Fibroblast of lung (primary cell): ENCODE measurements around the gene MAP3K2. TPM values are rescaled to one million over a fixed set of nuclear protein-coding genes. Genes with fewer than 3 reads are reported as not detected.

Source experiments
- DNase-seq, 2 donors: peaks; one replicate each; pipeline versions ENCODE4 v3.0.0 to v3.0.0-alpha.2; 2010; ENCODE audit warnings: low read depth in 2 of 2
- H2AFZ ChIP-seq: 2 replicates; pipeline ENCODE4 v1.5.1; 2012; ENCODE audit warnings: low read length, control low read depth, inconsistent platforms
- H3K27ac ChIP-seq: 2 replicates; pipeline ENCODE4 v1.5.1; 2011; ENCODE audit warnings: low read length, control low read depth; ENCODE audit not compliant: insufficient read depth
- H3K27me3 ChIP-seq: 2 replicates; pipeline ENCODE4 v1.5.1; 2011; ENCODE audit warnings: mild to moderate bottlenecking, low read length; ENCODE audit not compliant: control insufficient read depth, insufficient read depth
- H3K36me3 ChIP-seq: 2 replicates; pipeline ENCODE4 v1.5.1; 2011; ENCODE audit warnings: low read length; ENCODE audit not compliant: control insufficient read depth, insufficient read depth
- H3K4me1 ChIP-seq: 2 replicates; pipeline ENCODE4 v1.5.1; 2011; ENCODE audit warnings: low read length; ENCODE audit not compliant: control insufficient read depth, insufficient read depth; ENCODE audit errors: extremely low read depth
- H3K4me2 ChIP-seq: 2 replicates; pipeline ENCODE4 v1.5.1; 2011; ENCODE audit warnings: low read length, control low read depth; ENCODE audit not compliant: insufficient read depth; ENCODE audit errors: extremely low read depth
- H3K4me3 ChIP-seq, 4 experiments: fragments of 200-600 bp in 1 of 4; sonication (generic) in 1 of 4; replicated peaks in 1 of 4; 2 replicates each; pipeline ENCODE4 v1.5.1; 2011 to 2016; ENCODE audit warnings: low read length in 4 of 4, low read depth in 3 of 4, mild to moderate bottlenecking in 3 of 4, control low read depth in 2 of 4, inconsistent platforms in 1 of 4, mixed read lengths in 1 of 4; ENCODE audit not compliant: insufficient read depth in 1 of 4; ENCODE audit errors: control extremely low read depth in 1 of 4
- H3K79me2 ChIP-seq: 2 replicates; pipeline ENCODE4 v1.5.1; 2012; ENCODE audit warnings: mild to moderate bottlenecking, low read length, inconsistent platforms; ENCODE audit not compliant: control insufficient read depth, insufficient read depth
- H3K9ac ChIP-seq: 2 replicates; pipeline ENCODE4 v1.5.1; 2011; ENCODE audit warnings: mild to moderate bottlenecking, low read length, control low read depth; ENCODE audit not compliant: insufficient read depth
- H3K9me3 ChIP-seq: 2 replicates; pipeline ENCODE4 v1.5.1; 2012; ENCODE audit warnings: low read depth, low read length; ENCODE audit not compliant: control insufficient read depth, insufficient read depth
- H4K20me1 ChIP-seq: 2 replicates; pipeline ENCODE4 v1.5.1; 2011; ENCODE audit warnings: low read length; ENCODE audit not compliant: control insufficient read depth, insufficient read depth; ENCODE audit errors: extremely low read depth
- CTCF ChIP-seq, 2 donors: IDR thresholded peaks in 1 of 2; conservative IDR thresholded peaks in 1 of 2; 1 replicate in 1 of 2; 2 replicates in 1 of 2; pipeline ENCODE4 v1.5.1; 2011 to 2012; ENCODE audit warnings: low read length in 2 of 2, control low read depth in 1 of 2, inconsistent platforms in 1 of 2, low read depth in 1 of 2, mild to moderate bottlenecking in 1 of 2
- EZH2 ChIP-seq: IDR thresholded peaks from 2 replicates; pipeline ENCODE4 v1.5.1; 2012; ENCODE audit warnings: low read length, control low read depth, mild to moderate bottlenecking; ENCODE audit errors: missing control alignments
- polyA plus RNA-seq, 2 donors: library from polyadenylated mRNA; depleted of rRNA in 1 of 2; stranded (reverse) in 1 of 2; unstranded in 1 of 2; fragments of >200 nt; gene quantifications; 2 replicates each; pipeline ENCODE4 v1.2.1, GENCODE V29; 2011 to 2012; ENCODE audit warnings: missing spikeins in 1 of 2
- total RNA-seq: library from RNA; depleted of rRNA; stranded (reverse); fragments of >200 nt; gene quantifications from 2 replicates; pipeline ENCODE4 v1.2.1, GENCODE V29; 2014

The MAP3K2 gene
- total and polyA plus RNA-seq, 2 donors (not counting 1 experiment from before 2014, with no cell fraction given) = 15.6 to 30.1 TPM

GRCh38 chr2:127313406-127313805, 74.4 kb downstream of the MAP3K2 start:
- Histone ChIP-seq H3K9ac (no peak overlapping the region), H3K27me3 (no peaks in the 10 kb centered on the region), H4K20me1 (no peaks in the 10 kb centered on the region), H3K4me1 (no peaks in the 10 kb centered on the region), H3K4me3 (no peak overlapping the region), H2AFZ (no peak overlapping the region), H3K9me3 (no peaks in the 10 kb centered on the region), H3K4me2 (no peak overlapping the region), H3K36me3 (no peaks in the 10 kb centered on the region), H3K27ac (no peak overlapping the region), H3K79me2 (no peaks in the 10 kb centered on the region)
- TF ChIP-seq EZH2 (no peak), CTCF (conservative IDR thresholded peaks at IDR 0.05 in 1 of 2, IDR thresholded peaks at IDR 0.05 in 1 of 2; ENCODE audit: low read depth in 1 of 2, low read length in 2 of 2) (no peak)
- no peak for DNase-seq

- H3K9me3 ChIP-seq = no peaks in the 10 kb centered on the region
- DNase-seq = no peak
- H3K27ac ChIP-seq = no peak overlapping the region
- H3K27me3 ChIP-seq = no peaks in the 10 kb centered on the region
- H3K9ac ChIP-seq = no peak overlapping the region
- TF ChIP-seq EZH2 (no peak), CTCF (conservative IDR thresholded peaks at IDR 0.05 in 1 of 2, IDR thresholded peaks at IDR 0.05 in 1 of 2; ENCODE audit: low read depth in 1 of 2, low read length in 2 of 2) (no peak)
- no peak overlapping the region for H3K4me3 ChIP-seq
- H3K4me2 ChIP-seq = no peak overlapping the region
- H4K20me1 ChIP-seq = no peaks in the 10 kb centered on the region
- H3K36me3 ChIP-seq = no peaks in the 10 kb centered on the region
- no peaks in the 10 kb centered on the region for H3K4me1 ChIP-seq
- H3K79me2 ChIP-seq = no peaks in the 10 kb centered on the region
- H2AFZ ChIP-seq = no peak overlapping the region
Measured at GRCh38 chr2:127310980-127311379, 76.8 kb downstream of the MAP3K2 start.

GRCh38 chr2:127309468-127309867, 78.3 kb downstream of the MAP3K2 start:
- TF ChIP-seq EZH2 (no peak), CTCF (conservative IDR thresholded peaks at IDR 0.05 in 1 of 2, IDR thresholded peaks at IDR 0.05 in 1 of 2; ENCODE audit: low read depth in 1 of 2, low read length in 2 of 2) (no peak)
- no peaks in the 10 kb centered on the region for H3K4me1 ChIP-seq
- no peaks in the 10 kb centered on the region for H3K79me2 ChIP-seq
- DNase-seq = no peak
- no peak overlapping the region for H3K9ac ChIP-seq
- no peak overlapping the region for H3K4me2 ChIP-seq
- H3K27ac ChIP-seq = no peak overlapping the region
- no peak overlapping the region for H2AFZ ChIP-seq
- no peaks in the 10 kb centered on the region for H3K27me3 ChIP-seq
- no peaks in the 10 kb centered on the region for H3K36me3 ChIP-seq
- no peak overlapping the region for H3K4me3 ChIP-seq
- no peaks in the 10 kb centered on the region for H4K20me1 ChIP-seq
- H3K9me3 ChIP-seq = no peaks in the 10 kb centered on the region
